ENCODE data around the gene DMD.

The DMD gene

GRCh38 chrX:32269866-32270265, 941.5 kb downstream of the DMD start:
- DNase-seq (ENCODE audit: low spot score) = no peak

DNA sequence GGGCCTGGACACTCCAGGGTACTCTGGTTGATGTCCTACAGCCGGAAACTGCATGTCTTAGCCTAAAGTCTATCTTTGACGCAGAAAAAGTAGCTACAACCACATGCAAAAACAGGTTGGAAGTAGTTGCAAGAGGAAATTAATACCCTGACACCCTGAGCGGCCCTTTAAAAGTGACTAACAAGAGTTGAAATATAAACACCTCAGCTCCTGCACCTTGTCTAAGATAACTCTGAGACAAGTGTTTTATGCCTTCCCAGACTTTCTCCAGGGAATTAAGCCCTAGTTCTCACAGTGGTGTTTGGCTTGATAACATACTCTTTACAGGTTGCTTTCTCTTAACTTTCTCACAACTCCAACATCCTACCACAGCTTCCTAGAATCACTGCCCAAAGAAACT, 943.1 kb downstream of the DMD start:
- DNase-seq (ENCODE audit: low spot score) = no peak

GRCh38 chrX:32267796-32268195, 943.6 kb downstream of the DMD start:
- no peak for DNase-seq (ENCODE audit: low spot score)

GRCh38 chrX:32246675-32247074, 964.7 kb downstream of the DMD start:
- DNase-seq (ENCODE audit: low spot score) = peak; percentile 16

DNA sequence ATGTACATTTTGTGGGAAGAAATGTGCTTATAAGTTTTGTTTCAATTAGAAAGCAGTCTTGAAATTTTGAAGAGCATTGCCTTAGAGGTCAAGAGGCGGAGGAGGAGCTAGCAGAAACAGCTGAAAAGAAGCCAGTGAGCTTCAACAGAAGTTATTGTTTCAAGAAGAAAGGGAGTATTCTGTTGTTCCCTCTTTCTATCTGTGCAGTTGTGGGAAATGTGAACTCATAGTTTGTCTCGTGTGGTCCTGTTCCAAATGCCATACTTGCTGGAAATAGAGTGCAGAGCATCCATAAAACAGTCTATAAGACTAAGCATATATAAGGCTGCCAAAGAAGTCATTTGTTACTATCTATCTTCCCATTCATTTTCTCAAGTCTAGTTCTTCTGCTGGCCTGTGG, 1015.7 kb downstream of the DMD start:
- DNase-seq (ENCODE audit: low spot score) = peak; percentile 86

GRCh38 chrX:32191316-32191715, 1020.0 kb downstream of the DMD start:
- DNase-seq (ENCODE audit: low spot score) = no peak

DNA sequence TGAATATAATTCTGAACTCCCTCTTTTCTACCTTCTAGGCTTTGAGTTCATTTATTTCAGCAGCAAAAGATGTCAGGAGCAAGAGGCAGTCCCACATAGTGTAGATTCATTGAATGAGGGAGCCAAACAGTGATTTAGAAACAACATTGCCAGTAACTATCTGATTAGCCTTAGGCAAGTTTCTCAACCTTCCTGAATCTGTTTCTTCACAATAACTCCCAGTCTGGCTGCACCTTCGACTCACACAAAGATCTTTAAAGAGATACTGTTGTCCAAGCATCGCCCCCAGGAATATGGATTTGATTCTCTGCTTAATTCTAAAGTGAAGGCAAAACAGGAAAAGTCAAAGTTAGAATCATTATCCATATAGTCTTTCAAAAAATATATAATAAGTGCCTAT, 1026.2 kb downstream of the DMD start:
- DNase-seq (ENCODE audit: low spot score) = no peak

DNA sequence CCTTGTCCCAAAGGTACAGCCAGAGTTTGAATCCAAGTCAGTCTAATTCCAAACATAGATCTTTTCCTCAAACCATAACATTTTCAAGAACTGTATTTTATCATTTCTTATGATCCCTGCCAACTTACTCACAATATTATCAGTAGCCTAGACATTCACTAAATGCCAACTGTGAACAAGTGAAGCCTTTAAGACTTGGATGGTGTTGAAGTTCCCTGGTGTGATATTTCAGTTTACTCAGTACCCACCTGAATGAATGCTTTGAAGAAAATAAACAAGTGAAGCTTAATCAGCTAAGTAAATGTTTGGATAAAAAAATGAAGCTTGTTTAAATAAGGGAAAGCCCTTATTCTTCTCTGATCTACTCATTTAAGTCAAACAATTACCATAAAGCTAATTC, 1028.3 kb downstream of the DMD start:
- DNase-seq (ENCODE audit: low spot score) = no peak

DNA sequence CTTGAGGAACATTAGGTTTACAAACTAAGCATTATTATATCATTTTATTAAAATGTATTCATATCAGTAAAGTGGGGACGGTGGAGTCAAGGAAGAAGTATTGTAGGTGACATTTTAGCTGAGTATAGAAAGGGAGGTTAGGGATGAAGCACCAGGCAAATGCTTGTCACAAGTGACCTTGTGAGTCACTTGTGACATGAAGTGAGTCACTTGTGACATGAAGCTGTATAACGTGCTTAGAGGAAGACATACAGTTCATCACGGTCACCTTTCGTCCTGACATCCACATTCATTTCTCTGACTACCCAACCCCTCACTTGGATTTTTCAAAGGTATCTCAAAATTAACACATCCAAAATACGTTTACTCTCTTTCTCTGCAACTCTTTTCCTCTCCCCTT, 1034.8 kb downstream of the DMD start:
- no peak for DNase-seq (ENCODE audit: low spot score)

DNA sequence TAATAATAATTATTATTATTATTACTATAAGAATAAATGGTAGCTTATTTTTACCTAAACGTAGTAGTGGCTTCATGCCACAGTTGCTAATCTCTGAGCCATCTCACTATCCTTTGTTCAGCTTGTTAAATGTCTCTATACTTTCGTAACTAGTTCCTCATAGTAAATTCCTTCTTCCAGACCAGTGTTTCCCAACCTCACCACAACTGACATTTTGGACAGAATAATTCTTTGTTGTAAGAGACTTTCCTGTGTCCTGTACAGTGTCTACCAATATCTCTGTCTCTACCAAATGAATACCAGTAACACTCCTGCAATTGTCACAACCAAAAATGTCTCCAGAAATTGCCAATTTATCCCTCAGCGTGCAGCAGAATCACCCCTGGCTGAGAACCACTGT, 1040.9 kb downstream of the DMD start:
- DNase-seq (ENCODE audit: low spot score) = no peak

DNA sequence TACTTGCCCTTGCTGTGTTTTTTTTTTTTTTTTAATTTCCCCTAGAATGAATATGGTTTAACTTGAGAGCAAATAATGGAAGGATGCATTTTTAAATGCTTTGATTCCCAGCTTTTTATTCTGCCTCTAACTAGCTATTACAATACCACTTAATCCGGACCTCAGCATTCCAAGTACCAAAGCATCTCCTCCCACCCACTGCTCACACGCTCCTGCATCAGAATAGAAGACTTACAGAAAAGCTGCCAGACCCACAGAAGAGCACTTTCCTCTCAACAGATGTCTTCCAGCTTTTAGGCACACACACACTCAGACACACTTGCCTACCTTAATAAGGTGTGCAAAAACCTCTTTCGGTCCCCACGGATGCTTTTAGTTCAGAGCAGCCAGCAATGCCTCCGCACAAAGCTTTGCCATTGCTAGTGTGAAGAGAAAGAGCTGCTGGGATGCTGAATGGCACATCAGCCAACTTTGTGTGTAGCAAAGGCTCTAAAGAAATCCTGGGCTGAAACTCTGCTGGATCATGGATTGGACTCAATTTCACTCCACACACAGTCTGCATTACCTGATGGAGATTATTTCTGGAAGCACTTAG, 1056.2 kb downstream of the DMD start:
- peak; percentile 48 for DNase-seq (ENCODE audit: low spot score)

DNA sequence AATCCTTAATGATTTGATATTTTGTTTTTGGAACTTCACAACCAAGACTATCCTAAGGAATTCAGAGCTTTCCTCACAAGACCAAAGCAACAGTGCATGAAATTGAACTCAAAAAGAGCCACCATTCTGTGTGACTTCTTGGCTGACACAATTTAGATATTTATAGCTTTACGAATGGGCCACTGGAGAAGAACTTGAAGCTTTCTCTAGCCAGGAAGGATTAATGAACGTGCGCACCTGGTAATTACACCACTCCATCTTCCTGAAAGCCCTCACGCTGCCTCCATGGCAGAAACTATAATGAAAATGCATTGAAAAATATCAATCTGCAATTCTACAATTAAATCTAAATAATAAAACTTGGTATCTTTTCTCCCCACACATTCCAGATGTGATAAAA, 1057.8 kb downstream of the DMD start:
- no peak for DNase-seq (ENCODE audit: low spot score)

GRCh38 chrX:32150141-32150540, 1061.2 kb downstream of the DMD start:
- DNase-seq (ENCODE audit: low spot score) = no peak

GRCh38 chrX:32141841-32142240, 1069.5 kb downstream of the DMD start:
- DNase-seq (ENCODE audit: low spot score) = no peak

DNA sequence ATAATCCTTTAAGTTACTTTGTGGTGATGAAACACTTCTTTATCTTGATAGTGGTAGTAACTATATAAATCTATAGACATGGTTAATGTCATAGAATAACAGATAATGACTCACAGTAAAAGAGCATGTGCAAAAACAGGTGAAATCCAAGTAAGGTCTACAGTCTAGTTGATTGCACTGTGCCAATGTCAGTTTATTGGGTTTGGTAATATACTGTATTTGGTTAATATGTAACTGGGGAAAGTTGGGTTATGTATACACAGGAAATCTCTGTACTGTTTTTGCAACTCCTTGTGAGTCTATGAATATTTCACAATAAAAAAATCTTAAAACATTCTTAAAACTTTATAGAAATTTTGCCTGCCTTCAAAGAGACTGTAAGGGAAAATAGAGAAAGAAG, 1071.9 kb downstream of the DMD start:
- DNase-seq (ENCODE audit: low spot score) = no peak

- no peak for DNase-seq (ENCODE audit: low spot score)
Observed at GRCh38 chrX:32137525-32137924, 1073.8 kb downstream of the DMD start.

GRCh38 chrX:32126997-32127396, 1084.4 kb downstream of the DMD start:
- no peak for DNase-seq (ENCODE audit: low spot score)

- DNase-seq (ENCODE audit: low spot score) = no peak
Observed at GRCh38 chrX:32118832-32119231, 1092.5 kb downstream of the DMD start.

- DNase-seq (ENCODE audit: low spot score) = no peak
Observed at GRCh38 chrX:32116047-32116446, 1095.3 kb downstream of the DMD start.

GRCh38 chrX:32087663-32088062, 1123.7 kb downstream of the DMD start:
- DNase-seq (ENCODE audit: low spot score) = no peak

GRCh38 chrX:32084757-32085156, 1126.6 kb downstream of the DMD start:
- no peak for DNase-seq (ENCODE audit: low spot score)

GRCh38 chrX:32048285-32048684, 1163.1 kb downstream of the DMD start:
- DNase-seq (ENCODE audit: low spot score) = no peak

DNA sequence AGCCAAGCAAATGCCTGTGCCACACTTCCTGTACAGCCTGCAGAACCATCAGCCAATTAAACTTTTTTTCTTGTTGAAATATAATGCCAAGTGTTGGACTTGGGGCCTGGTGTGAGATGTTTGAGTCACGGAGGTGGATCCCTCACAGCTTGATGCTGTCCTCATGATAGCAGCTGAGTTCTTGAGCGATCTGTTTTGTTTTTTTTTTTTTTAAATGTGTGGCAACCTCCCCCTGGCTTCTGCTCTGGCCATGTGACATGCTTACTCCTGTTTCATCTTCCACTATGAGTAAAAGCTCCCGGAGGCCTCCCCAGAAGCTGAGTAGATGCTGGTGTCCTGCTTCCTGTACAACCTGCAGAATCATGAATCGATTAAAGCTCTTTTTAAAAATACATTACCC, 1166.2 kb downstream of the DMD start:
- DNase-seq (ENCODE audit: low spot score) = no peak

- DNase-seq (ENCODE audit: low spot score) = no peak
Observed at GRCh38 chrX:32041181-32041580, 1170.2 kb downstream of the DMD start.

DNA sequence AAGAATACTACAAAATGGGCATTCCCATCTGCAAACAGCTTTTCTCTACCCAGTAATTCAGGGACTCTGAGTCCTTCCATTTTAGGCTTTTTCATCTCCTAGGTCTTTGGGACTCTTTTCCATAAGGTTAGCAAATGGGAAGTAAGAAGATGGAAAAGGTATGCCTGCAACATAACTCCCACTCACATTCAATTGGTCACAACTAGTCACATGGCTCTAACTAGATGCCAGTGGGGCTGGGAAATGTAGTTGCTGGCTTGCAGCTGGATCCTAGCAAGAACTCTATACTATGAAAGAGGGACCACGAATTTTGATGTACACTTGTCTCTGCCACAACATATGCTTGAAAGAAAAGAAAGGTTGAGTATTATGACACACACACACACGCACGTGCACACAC, 1184.6 kb downstream of the DMD start:
- no peak for DNase-seq (ENCODE audit: low spot score)

Data from globus pallidus (tissue), 1 donor.